GM23338 (cell line): ENCODE measurements around the gene TMEM107. TPM values are rescaled to one million over a fixed set of nuclear protein-coding genes. Genes with fewer than 3 reads are reported as not detected.
"Not testable (repeated sequence)": the region's sequence is repeated elsewhere in the genome, so short reads cannot be mapped to it uniquely, and the experiment has no call there.

ENCODE experiments used
- ATAC-seq: fragments of 200-7000 bp; cut with Tn5 transposase; 3 replicates; pipeline ENCODE4 v1.9.1; 2020
- DNase-seq: peaks from one replicate; pipeline ENCODE4 v3.0.0-alpha.2; 2015; ENCODE audit warnings: low spot score
- H2AFZ ChIP-seq: fragments of 200-600 bp; sonication (generic); 2 replicates; pipeline ENCODE4 v1.8.0; 2016; ENCODE audit warnings: antibody characterized with exemption, mild to moderate bottlenecking, moderate library complexity
- H3F3A ChIP-seq: fragments of 200-600 bp; sonication (generic); replicated peaks from 2 replicates; pipeline ENCODE4 v1.8.0; 2017; ENCODE audit warnings: antibody characterized with exemption, mixed run types, low read depth
- H3K27ac ChIP-seq: fragments of 200-600 bp; sonication (generic); 2 replicates; pipeline ENCODE4 v1.6.1; 2016; ENCODE audit warnings: low read depth
- H3K27me3 ChIP-seq: fragments of 200-600 bp; sonication (generic); 2 replicates; pipeline ENCODE4 v1.8.0; 2016; ENCODE audit warnings: mild to moderate bottlenecking, mixed run types, moderate library complexity; ENCODE audit not compliant: insufficient read depth
- H3K36me3 ChIP-seq: fragments of 200-600 bp; sonication (generic); 2 replicates; pipeline ENCODE4 v1.8.0; 2016; ENCODE audit warnings: mild to moderate bottlenecking; ENCODE audit not compliant: insufficient read depth
- H3K4me1 ChIP-seq: fragments of 200-600 bp; sonication (generic); 2 replicates; pipeline ENCODE4 v1.8.0; 2016; ENCODE audit warnings: mild to moderate bottlenecking, moderate library complexity; ENCODE audit not compliant: insufficient read depth
- H3K4me2 ChIP-seq: fragments of 200-600 bp; sonication (generic); 2 replicates; pipeline ENCODE4 v1.7.1; 2017; ENCODE audit warnings: mixed run types
- H3K4me3 ChIP-seq: fragments of 200-600 bp; sonication (generic); 2 replicates; pipeline ENCODE4 v1.6.1; 2016; ENCODE audit warnings: mixed run types
- H3K79me2 ChIP-seq: fragments of 200-600 bp; sonication (generic); replicated peaks from 2 replicates; pipeline ENCODE4 v1.8.0; 2017; ENCODE audit warnings: mild to moderate bottlenecking; ENCODE audit not compliant: insufficient read depth
- H3K9me2 ChIP-seq: fragments of 200-600 bp; sonication (generic); 2 replicates; pipeline ENCODE4 v1.8.0; 2017; ENCODE audit not compliant: insufficient read depth
- H4K20me1 ChIP-seq: fragments of 200-600 bp; sonication (generic); replicated peaks from 2 replicates; pipeline ENCODE4 v1.8.0; 2017; ENCODE audit warnings: mild to moderate bottlenecking; ENCODE audit not compliant: insufficient read depth
- H3K27ac Mint-ChIP-seq: 2 replicates; pipeline ENCODE4 v1.8.0; 2020; ENCODE audit warnings: inconsistent platforms, mild to moderate bottlenecking, moderate library complexity, mixed read lengths
- H3K27me3 Mint-ChIP-seq: 3 replicates; pipeline ENCODE4 v1.8.0; 2022; ENCODE audit warnings: low read depth, mild to moderate bottlenecking, moderate library complexity, mixed read lengths, inconsistent platforms; ENCODE audit not compliant: insufficient read depth, poor library complexity
- H3K36me3 Mint-ChIP-seq: 3 replicates; pipeline ENCODE4 v1.8.0; 2021; ENCODE audit warnings: low read depth, mild to moderate bottlenecking, inconsistent platforms, moderate library complexity, mixed read lengths
- H3K4me1 Mint-ChIP-seq: 3 replicates; pipeline ENCODE4 v1.8.0; 2020; ENCODE audit warnings: mild to moderate bottlenecking, inconsistent platforms, mixed read lengths
- H3K4me3 Mint-ChIP-seq: 3 replicates; pipeline ENCODE4 v1.8.0; 2021; ENCODE audit warnings: moderate library complexity, mild to moderate bottlenecking, inconsistent platforms, mixed read lengths
- H3K9me3 Mint-ChIP-seq: 3 replicates; pipeline ENCODE4 v1.8.0; 2020; ENCODE audit warnings: moderate library complexity, mild to moderate bottlenecking, inconsistent platforms, mixed read lengths
- EZH2 ChIP-seq: fragments of 200-600 bp; sonication (generic); IDR thresholded peaks from one replicate; pipeline ENCODE4 v1.8.0; 2017; ENCODE audit warnings: antibody characterized with exemption, mild to moderate bottlenecking, low read depth; ENCODE audit not compliant: unreplicated experiment
- EZH2phosphoT487 ChIP-seq: fragments of 200-600 bp; sonication (generic); IDR thresholded peaks from one replicate; pipeline ENCODE4 v1.8.1; 2018; ENCODE audit warnings: antibody characterized with exemption; ENCODE audit not compliant: unreplicated experiment
- NANOG ChIP-seq: IDR thresholded peaks from 2 replicates; pipeline ENCODE4 v1.6.1; 2016; ENCODE audit warnings: antibody characterized with exemption, borderline replicate concordance
- POLR2AphosphoS5 ChIP-seq: IDR thresholded peaks from 2 replicates; pipeline ENCODE4 v1.6.1; 2016; ENCODE audit warnings: antibody characterized with exemption, low read depth
- polyA plus RNA-seq: library from polyadenylated mRNA; unstranded; fragments of >200 nt; fragmentation: Nextera tagmentation; extraction: Ambion mirVana; gene quantifications from 2 replicates; pipeline ENCODE4 v1.2.1, GENCODE V29; 2016
- total RNA-seq: library from RNA; depleted of rRNA; stranded (reverse); fragments of >200 nt; shearing (Covaris generic); gene quantifications from 2 replicates; pipeline ENCODE4 v1.2.3, GENCODE V29; 2014
- TF ChIP-seq, protein P1 (sequence below): IDR thresholded peaks from 2 replicates; pipeline ENCODE4 v1.6.1; 2016; ENCODE audit warnings: antibody characterized with exemption
- TF ChIP-seq, protein P2 (sequence below): fragments of 250-450 bp; sonication (Bioruptor Pico); IDR thresholded peaks from 2 replicates; pipeline ENCODE4 v1.5.0; 2020; ENCODE audit warnings: mild to moderate bottlenecking, moderate library complexity

The TMEM107 gene
- total and polyA plus RNA-seq, 2 experiments from 2014 or later, result 10.8 to 20.4 TPM

DNA sequence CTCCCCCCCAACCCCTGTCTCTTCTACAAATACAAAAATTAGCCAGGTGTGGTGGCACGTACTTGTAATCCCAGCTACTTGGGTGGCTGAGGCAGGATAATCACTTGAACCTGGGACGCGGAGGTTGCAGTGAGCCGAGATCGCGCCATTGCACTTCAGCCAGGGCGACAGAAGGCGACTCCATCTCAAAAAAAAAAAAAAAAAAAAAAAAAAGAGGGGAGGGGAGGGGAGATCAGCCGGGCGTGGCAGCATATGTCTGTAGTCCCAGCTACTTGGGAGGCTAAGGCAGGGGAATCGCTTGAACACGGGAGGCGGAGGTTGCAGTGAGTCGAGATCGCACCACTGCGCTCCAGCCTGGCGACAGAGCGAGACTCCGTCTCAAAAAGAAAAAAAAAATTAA is 6.0 kb downstream of the TMEM107 start:
- not testable (repeated sequence) for H3K27me3 ChIP-seq, H3K4me1 ChIP-seq, H2AFZ ChIP-seq, DNase-seq, H3K4me3 Mint-ChIP-seq, ATAC-seq, H3K79me2 ChIP-seq, H3K27ac Mint-ChIP-seq, H3K4me3 ChIP-seq, H3K9me3 Mint-ChIP-seq, H3K9me2 ChIP-seq, H3K36me3 Mint-ChIP-seq, H3K27ac ChIP-seq, H4K20me1 ChIP-seq, H3K4me2 ChIP-seq, H3K36me3 ChIP-seq
- H3F3A ChIP-seq, result peaks cover 11% of the 10 kb centered on the region
- Mint-ChIP-seq H3K27me3 (peaks cover 15% of the 10 kb centered on the region), H3K4me1 (peaks cover 10% of the 10 kb centered on the region)

- Mint-ChIP-seq H3K27me3 (peaks cover 12% of the 10 kb centered on the region), H3K4me1 (peaks cover 19% of the 10 kb centered on the region), H3K36me3 (no peaks in the 10 kb centered on the region; the same call in 2 of the 3 replicates), H3K27ac (no peak overlapping the region), H3K4me3 (no peak overlapping the region), H3K9me3 (no peaks in the 10 kb centered on the region)
- no peak overlapping the region for H2AFZ ChIP-seq
- H3K36me3 ChIP-seq, result no peaks in the 10 kb centered on the region
- H4K20me1 ChIP-seq, result no peaks in the 10 kb centered on the region
- H3F3A ChIP-seq, result peaks cover 9% of the 10 kb centered on the region; the same call in 1 of the 2 replicates
- H3K27ac ChIP-seq, result no peak overlapping the region
- no peaks in the 10 kb centered on the region for H3K27me3 ChIP-seq
- DNase-seq (no peak), ATAC-seq (no peak)
- H3K9me2 ChIP-seq, result no peaks in the 10 kb centered on the region
- TF ChIP-seq, protein P1, sequence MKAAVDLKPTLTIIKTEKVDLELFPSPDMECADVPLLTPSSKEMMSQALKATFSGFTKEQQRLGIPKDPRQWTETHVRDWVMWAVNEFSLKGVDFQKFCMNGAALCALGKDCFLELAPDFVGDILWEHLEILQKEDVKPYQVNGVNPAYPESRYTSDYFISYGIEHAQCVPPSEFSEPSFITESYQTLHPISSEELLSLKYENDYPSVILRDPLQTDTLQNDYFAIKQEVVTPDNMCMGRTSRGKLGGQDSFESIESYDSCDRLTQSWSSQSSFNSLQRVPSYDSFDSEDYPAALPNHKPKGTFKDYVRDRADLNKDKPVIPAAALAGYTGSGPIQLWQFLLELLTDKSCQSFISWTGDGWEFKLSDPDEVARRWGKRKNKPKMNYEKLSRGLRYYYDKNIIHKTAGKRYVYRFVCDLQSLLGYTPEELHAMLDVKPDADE, result no peak
- TF ChIP-seq EZH2phosphoT487 (no peak), POLR2AphosphoS5 (no peak), EZH2 (no peak), NANOG (no peak)
- TF ChIP-seq, protein P2, sequence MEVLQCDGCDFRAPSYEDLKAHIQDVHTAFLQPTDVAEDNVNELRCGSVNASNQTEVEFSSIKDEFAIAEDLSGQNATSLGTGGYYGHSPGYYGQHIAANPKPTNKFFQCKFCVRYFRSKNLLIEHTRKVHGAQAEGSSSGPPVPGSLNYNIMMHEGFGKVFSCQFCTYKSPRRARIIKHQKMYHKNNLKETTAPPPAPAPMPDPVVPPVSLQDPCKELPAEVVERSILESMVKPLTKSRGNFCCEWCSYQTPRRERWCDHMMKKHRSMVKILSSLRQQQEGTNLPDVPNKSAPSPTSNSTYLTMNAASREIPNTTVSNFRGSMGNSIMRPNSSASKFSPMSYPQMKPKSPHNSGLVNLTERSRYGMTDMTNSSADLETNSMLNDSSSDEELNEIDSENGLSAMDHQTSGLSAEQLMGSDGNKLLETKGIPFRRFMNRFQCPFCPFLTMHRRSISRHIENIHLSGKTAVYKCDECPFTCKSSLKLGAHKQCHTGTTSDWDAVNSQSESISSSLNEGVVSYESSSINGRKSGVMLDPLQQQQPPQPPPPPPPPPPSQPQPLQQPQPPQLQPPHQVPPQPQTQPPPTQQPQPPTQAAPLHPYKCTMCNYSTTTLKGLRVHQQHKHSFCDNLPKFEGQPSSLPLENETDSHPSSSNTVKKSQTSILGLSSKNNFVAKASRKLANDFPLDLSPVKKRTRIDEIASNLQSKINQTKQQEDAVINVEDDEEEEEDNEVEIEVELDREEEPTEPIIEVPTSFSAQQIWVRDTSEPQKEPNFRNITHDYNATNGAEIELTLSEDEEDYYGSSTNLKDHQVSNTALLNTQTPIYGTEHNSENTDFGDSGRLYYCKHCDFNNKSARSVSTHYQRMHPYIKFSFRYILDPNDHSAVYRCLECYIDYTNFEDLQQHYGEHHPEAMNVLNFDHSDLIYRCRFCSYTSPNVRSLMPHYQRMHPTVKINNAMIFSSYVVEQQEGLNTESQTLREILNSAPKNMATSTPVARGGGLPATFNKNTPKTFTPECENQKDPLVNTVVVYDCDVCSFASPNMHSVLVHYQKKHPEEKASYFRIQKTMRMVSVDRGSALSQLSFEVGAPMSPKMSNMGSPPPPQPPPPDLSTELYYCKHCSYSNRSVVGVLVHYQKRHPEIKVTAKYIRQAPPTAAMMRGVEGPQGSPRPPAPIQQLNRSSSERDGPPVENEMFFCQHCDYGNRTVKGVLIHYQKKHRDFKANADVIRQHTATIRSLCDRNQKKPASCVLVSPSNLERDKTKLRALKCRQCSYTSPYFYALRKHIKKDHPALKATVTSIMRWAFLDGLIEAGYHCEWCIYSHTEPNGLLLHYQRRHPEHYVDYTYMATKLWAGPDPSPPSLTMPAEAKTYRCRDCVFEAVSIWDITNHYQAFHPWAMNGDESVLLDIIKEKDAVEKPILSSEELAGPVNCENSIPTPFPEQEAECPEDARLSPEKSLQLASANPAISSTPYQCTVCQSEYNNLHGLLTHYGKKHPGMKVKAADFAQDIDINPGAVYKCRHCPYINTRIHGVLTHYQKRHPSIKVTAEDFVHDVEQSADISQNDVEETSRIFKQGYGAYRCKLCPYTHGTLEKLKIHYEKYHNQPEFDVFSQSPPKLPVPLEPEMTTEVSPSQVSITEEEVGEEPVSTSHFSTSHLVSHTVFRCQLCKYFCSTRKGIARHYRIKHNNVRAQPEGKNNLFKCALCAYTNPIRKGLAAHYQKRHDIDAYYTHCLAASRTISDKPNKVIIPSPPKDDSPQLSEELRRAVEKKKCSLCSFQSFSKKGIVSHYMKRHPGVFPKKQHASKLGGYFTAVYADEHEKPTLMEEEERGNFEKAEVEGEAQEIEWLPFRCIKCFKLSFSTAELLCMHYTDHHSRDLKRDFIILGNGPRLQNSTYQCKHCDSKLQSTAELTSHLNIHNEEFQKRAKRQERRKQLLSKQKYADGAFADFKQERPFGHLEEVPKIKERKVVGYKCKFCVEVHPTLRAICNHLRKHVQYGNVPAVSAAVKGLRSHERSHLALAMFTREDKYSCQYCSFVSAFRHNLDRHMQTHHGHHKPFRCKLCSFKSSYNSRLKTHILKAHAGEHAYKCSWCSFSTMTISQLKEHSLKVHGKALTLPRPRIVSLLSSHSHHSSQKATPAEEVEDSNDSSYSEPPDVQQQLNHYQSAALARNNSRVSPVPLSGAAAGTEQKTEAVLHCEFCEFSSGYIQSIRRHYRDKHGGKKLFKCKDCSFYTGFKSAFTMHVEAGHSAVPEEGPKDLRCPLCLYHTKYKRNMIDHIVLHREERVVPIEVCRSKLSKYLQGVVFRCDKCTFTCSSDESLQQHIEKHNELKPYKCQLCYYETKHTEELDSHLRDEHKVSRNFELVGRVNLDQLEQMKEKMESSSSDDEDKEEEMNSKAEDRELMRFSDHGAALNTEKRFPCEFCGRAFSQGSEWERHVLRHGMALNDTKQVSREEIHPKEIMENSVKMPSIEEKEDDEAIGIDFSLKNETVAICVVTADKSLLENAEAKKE (CRISPR knock-in tag), result no peak
- peaks cover under 1% of the 10 kb centered on the region; the same call in 1 of the 2 replicates for H3K79me2 ChIP-seq
- H3K4me1 ChIP-seq, result peaks cover 16% of the 10 kb centered on the region
- H3K4me3 ChIP-seq, result no peak overlapping the region
- H3K4me2 ChIP-seq, result no peak overlapping the region
Measured at GRCh38 chr17:8167526-8167925, 8.7 kb downstream of the TMEM107 start.
